ENCODE data around the gene CNNM3. TPM values are rescaled to one million over a fixed set of nuclear protein-coding genes. Genes with fewer than 3 reads are reported as not detected.

Gene CNNM3
- total RNA-seq, 2 experiments from 2014 or later: 13.5 to 18.6 TPM

GRCh38 chr2:96771796-96772618 lies 44.1 kb upstream of the CNNM3 start:
- Histone ChIP-seq H3K4me2 (ENCODE audit: low read length) (peak overlapping the region; percentile 72; the same call in 1 of the 2 replicates), H2AFZ (ENCODE audit: low read length) (no peak overlapping the region), H3K4me3 (ENCODE audit: low read depth, low read length, poor library complexity, severe bottlenecking) (no peak overlapping the region), H3K27ac (ENCODE audit: low read depth, low read length, poor library complexity, severe bottlenecking) (peak overlapping the region; percentile 12), H4K20me1 (ENCODE audit: insufficient read depth, low read length) (no peaks in the 10 kb centered on the region), H3K9me3 (ENCODE audit: low read length) (no peaks in the 10 kb centered on the region), H3K79me2 (ENCODE audit: insufficient read depth, low read depth, low read length) (peaks cover 11% of the 10 kb centered on the region; the same call in 1 of the 2 replicates), H3K9me2 (ENCODE audit: insufficient read depth, low read length) (no peaks in the 10 kb centered on the region), H3K4me1 (ENCODE audit: insufficient read depth, low read length, poor library complexity, severe bottlenecking) (peaks cover 83% of the 10 kb centered on the region), H3K36me3 (ENCODE audit: insufficient read depth, low read length) (no peaks in the 10 kb centered on the region)
- ChIA-PET CTCF (ENCODE audit: unreplicated experiment) (no interaction called here), POLR2A (no interaction called here)
- intact Hi-C loops (cut with micrococcal nuclease; ENCODE audit: unreplicated experiment): no loop called here
- peak; percentile 46 for DNase-seq (ENCODE audit: low spot score)
- no TSS peak for BruUV-seq (replicated peaks)
- 0 out of 2 replicates have a peak, but pooled peaks have one; percentile 14 for TF ChIP-seq CTCF (conservative IDR thresholded peaks at IDR 0.05; ENCODE audit: low read length)
- TF ChIP-seq EZH2phosphoT487 (IDR thresholded peaks at IDR 0.05; ENCODE audit: borderline replicate concordance, low read depth, low read length): no peak

- intact Hi-C loops (cut with micrococcal nuclease; ENCODE audit: unreplicated experiment): no loop called here
These were observed 43.0 kb upstream of the CNNM3 start for GRCh38 chr2:96772903-96773671.

More at GRCh38 chr2:96772903-96773671, 43.0 kb upstream of the CNNM3 start:
- peak overlapping the region; percentile 58 for H3K27ac ChIP-seq (ENCODE audit: low read depth, low read length, poor library complexity, severe bottlenecking)
- no peaks in the 10 kb centered on the region for H4K20me1 ChIP-seq (ENCODE audit: insufficient read depth, low read length)
- ChIA-PET POLR2A (interaction anchor here (0.6 to 2.6 kb wide), 10 partner anchors 9 to 407 kb away, joined by 3 to 44 read pairs (median 4); partner anchors contain the start of genes CNNM3 and CNNM4), CTCF (ENCODE audit: unreplicated experiment) (interaction anchor here (1.3 to 2.8 kb wide), 2 partner anchors 10 to 12 kb away, joined by 5 to 20 read pairs; partner anchors contain the start of gene CNNM4)
- H3K4me2 ChIP-seq (ENCODE audit: low read length): peak overlapping the region; percentile 72
- H2AFZ ChIP-seq (ENCODE audit: low read length): no peak overlapping the region
- no peak for TF ChIP-seq CTCF (conservative IDR thresholded peaks at IDR 0.05; ENCODE audit: low read length)
- TF ChIP-seq EZH2phosphoT487 (IDR thresholded peaks at IDR 0.05; ENCODE audit: borderline replicate concordance, low read depth, low read length): no peak
- peak overlapping the region; percentile 65 for H3K4me3 ChIP-seq (ENCODE audit: low read depth, low read length, poor library complexity, severe bottlenecking)
- H3K79me2 ChIP-seq (ENCODE audit: insufficient read depth, low read depth, low read length): peaks cover 11% of the 10 kb centered on the region; the same call in 1 of the 2 replicates
- DNase-seq (ENCODE audit: low spot score): no peak
- no peaks in the 10 kb centered on the region for H3K9me3 ChIP-seq (ENCODE audit: low read length)
- H3K36me3 ChIP-seq (ENCODE audit: insufficient read depth, low read length): no peaks in the 10 kb centered on the region
- no peaks in the 10 kb centered on the region for H3K9me2 ChIP-seq (ENCODE audit: insufficient read depth, low read length)
- peaks cover 73% of the 10 kb centered on the region for H3K4me1 ChIP-seq (ENCODE audit: insufficient read depth, low read length, poor library complexity, severe bottlenecking)
- no TSS peak for BruUV-seq (replicated peaks)
